Ovary (tissue), 10 donors: ENCODE results near the gene GRK3. TPM values are rescaled to one million over a fixed set of nuclear protein-coding genes. Genes with fewer than 3 reads are reported as not detected.
"Not testable (repeated sequence)": the region's sequence is repeated elsewhere in the genome, so short reads cannot be mapped to it uniquely, and the experiment has no call there.

Experiments
- DNase-seq, 5 donors: peaks; one replicate each; pipeline ENCODE4 v3.0.0-alpha.2; 2019 to 2020
- H3K27ac ChIP-seq, 2 donors: fragments of 200-600 bp; one replicate each; pipeline versions ENCODE4 v1.5.1 to v1.8.0; 2019 to 2022
- H3K27me3 ChIP-seq: fragments of 200-600 bp; one replicate; pipeline ENCODE4 v1.8.0; 2022
- H3K36me3 ChIP-seq: fragments of 200-600 bp; sonication (generic); one replicate; pipeline ENCODE4 v1.5.1; 2019
- H3K4me1 ChIP-seq: one replicate; pipeline ENCODE4 v1.8.1; 2013; ENCODE audit warnings: mild to moderate bottlenecking, moderate library complexity; ENCODE audit not compliant: insufficient read depth
- H3K4me3 ChIP-seq: fragments of 200-600 bp; sonication (generic); one replicate; pipeline ENCODE4 v1.5.1; 2017
- H3K9me3 ChIP-seq, 2 donors: fragments of 200-600 bp in 1 of 2; sonication (generic) in 1 of 2; one replicate each; pipeline versions ENCODE4 v1.5.1 to v1.8.1; 2013 to 2019; ENCODE audit warnings: mild to moderate bottlenecking in 1 of 2, moderate library complexity in 1 of 2
- EP300 ChIP-seq: sonication (generic); formaldehyde crosslinking; IDR thresholded peaks from one replicate; pipeline ENCODE4 v1.6.1; 2017; ENCODE audit warnings: antibody characterized with exemption
- POLR2A ChIP-seq: fragments of 450-650 bp; IDR thresholded peaks from one replicate; pipeline ENCODE4 v1.6.1; 2017; ENCODE audit warnings: antibody characterized with exemption, mild to moderate bottlenecking, moderate library complexity
- WGBS, 3 donors: extraction: QIAGEN DNeasy Blood & Tissue Kit in 1 of 3; methylation state at CpG; one replicate each; pipeline versions ENCODE4 v1.1.5 to v1.1.7; 2013 to 2017; 5-methylcytosine and 5-hydroxymethylcytosine counted together
- intact Hi-C, 4 donors: fragments of 100-400 bp; cut with DNase I; formaldehyde crosslinking; loops; one replicate each; pipeline versions ENCODE4 v1.11.0 to v1.15.1; 2022 to 2023
- long read RNA-seq, 3 donors: library from polyadenylated mRNA in 2 of 3; unstranded in 2 of 3; transcript quantifications; one replicate each; pipeline ENCODE4 v2.0.0 and lab custom pipeline, GENCODE V29; 2021 to 2026
- polyA plus RNA-seq, 2 donors: library from polyadenylated mRNA; stranded (reverse); fragments of 200-250 nt in 1 of 2; fragments of 350-450 nt in 1 of 2; fragmentation: Illumina TruSeq in 1 of 2; extraction: RNeasy Lipid Tissue Mini Kit (QIAGEN cat#74804) in 1 of 2; gene quantifications; one replicate each; pipeline ENCODE4 v1.2.3, GENCODE V29; 2013 to 2014
- total RNA-seq, 7 donors: library from RNA; depleted of rRNA in 2 of 7; stranded (reverse); fragments of >200 nt in 2 of 7; fragmentation: NEBNext Ultra II Directional in 3 of 7; extraction: Animal tissue kit (Norgen Biotek cat#: 25700) in 3 of 7; gene quantifications; one replicate each; pipeline versions ENCODE4 v1.1.0 to v1.2.4, GENCODE V29; 2016 to 2023
- TF ChIP-seq, protein P1 (sequence below), 3 donors: fragments of 450-650 bp in 2 of 3; fragments of 200-600 bp in 1 of 3; IDR thresholded peaks; one replicate each; pipeline versions ENCODE4 v1.5.1 to v1.8.0; 2016 to 2022; ENCODE audit warnings: antibody characterized with exemption in 3 of 3, mild to moderate bottlenecking in 1 of 3
- donor health status: DM: no; HTN: no; CAD: no; lungs with moderate emphysema.
- donor health status: DM: no; HTN: no; CAD: no.
- donor health status: Bipolar disorder and iron deficiency.
- donor health status: DM: yes; HTN: yes; CAD: no.
- donor health status: DM: no; HTN: no; CAD: no.
- donor health status: DM: yes; HTN: yes; CAD: no.

Gene GRK3
- total RNA-seq (10 to 100 TPM in 4 of 7 donors, 1 to 10 TPM in 3; 3.6 to 14.8 (median 10.5) TPM), polyA plus RNA-seq (1 to 10 TPM; 1.0 to 9.4 TPM)
- long read RNA-seq, donor 1, partial matches to known transcripts, result 4 of 11 reads
- long read RNA-seq, donor 1, other reads (novel, unspliced or antisense), result 7 of 11 reads
- long read RNA-seq, donor 2, result 0 reads
- long read RNA-seq, donor 3, full-length matches to known transcripts, result 1 of 8 reads
- long read RNA-seq, donor 3, partial matches to known transcripts, result 0 of 8 reads
- long read RNA-seq, donor 3, other reads (novel, unspliced or antisense), result 7 of 8 reads

DNA sequence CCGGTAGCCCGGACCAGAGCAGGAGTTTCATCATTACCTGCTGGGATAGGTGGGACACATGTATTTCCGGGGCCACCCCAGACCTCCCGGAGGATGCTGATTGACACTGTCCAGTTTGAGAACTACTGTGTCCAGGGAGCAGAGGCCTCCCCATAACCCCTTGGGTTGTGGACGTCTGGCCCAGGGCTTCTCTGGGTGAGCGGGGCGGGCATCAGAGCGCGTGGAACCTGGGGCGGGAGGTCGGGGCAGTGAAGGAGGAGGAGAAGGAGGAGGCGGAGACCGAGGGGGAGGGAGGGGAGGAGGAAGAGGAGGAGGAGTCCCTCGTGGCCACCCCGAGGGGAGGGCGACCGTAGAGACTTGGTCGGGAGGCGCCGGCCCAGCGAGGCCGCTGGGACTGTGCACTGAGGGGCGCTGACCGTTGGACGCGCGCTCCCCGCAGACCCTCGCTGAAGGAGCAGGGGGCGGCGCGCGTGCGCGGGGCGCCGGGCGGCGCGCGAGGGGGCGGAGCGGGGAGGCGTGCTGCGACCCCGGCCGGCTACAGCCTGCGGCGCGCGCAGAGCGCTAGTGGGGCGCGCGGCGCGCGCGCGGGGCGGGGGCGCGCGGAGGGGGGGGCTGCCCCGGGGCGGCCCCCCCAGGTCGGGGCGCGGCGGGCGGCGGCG is at the start of gene GRK3:
Gene GRK3 (plus strand): TSS at position 356 of the 659 bp plus-strand sequence. CDS start 366 bp downstream, outside the sequence.
- TF ChIP-seq, protein P1, sequence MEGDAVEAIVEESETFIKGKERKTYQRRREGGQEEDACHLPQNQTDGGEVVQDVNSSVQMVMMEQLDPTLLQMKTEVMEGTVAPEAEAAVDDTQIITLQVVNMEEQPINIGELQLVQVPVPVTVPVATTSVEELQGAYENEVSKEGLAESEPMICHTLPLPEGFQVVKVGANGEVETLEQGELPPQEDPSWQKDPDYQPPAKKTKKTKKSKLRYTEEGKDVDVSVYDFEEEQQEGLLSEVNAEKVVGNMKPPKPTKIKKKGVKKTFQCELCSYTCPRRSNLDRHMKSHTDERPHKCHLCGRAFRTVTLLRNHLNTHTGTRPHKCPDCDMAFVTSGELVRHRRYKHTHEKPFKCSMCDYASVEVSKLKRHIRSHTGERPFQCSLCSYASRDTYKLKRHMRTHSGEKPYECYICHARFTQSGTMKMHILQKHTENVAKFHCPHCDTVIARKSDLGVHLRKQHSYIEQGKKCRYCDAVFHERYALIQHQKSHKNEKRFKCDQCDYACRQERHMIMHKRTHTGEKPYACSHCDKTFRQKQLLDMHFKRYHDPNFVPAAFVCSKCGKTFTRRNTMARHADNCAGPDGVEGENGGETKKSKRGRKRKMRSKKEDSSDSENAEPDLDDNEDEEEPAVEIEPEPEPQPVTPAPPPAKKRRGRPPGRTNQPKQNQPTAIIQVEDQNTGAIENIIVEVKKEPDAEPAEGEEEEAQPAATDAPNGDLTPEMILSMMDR (IDR thresholded peaks at IDR 0.05), result no peak
- no peak for TF ChIP-seq POLR2A
- no peak for TF ChIP-seq EP300
- H3K27me3 ChIP-seq, result no peaks in the 10 kb centered on the region
- H3K27ac ChIP-seq, result peak within 1 kb of the TSS; percentile 6 to 69
- DNase-seq, result peak; percentile 70 to 77 (median 77)
- intact Hi-C loops, result no loop called here
- H3K4me3 ChIP-seq, result peak within 1 kb of the TSS; percentile 81
- no peaks in the 10 kb centered on the region for H3K36me3 ChIP-seq
- 0 to 2% (median 1%) methylated on average over 33 to 71 of the region's 73 CpGs for WGBS, 3 donors
- no peaks in the 10 kb centered on the region for H3K9me3 ChIP-seq
- peaks cover 6% of the 10 kb centered on the region for H3K4me1 ChIP-seq

DNA sequence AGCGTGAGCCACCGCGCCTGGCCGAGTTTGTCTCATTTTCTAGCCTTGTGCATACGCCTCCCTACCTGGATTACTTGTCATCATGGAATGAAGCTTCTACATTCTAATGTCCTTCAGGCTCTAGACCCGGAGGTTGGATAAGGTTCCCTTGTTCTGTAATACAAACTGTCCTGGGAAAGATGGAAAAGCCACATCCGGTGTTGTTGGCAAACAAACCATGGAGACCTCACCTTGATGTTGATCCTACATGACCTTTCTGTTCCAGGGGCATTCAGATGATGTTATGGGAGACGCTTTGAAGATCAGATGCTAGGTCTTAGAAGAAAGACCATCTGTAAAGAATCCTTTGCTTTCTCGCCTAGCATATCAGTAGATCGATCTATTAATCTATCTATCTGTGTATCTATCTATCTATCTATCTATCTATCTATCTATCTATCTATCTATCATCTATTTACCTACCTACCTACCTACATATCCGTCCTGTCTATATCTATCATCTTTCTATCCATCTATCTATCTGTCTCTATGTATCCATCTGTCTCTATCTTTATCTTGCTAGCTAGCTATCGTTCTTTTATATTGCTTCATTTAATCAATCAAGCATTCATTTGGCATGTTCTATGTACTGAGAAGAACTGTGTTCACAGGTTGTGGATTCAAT is 46.3 kb upstream of the GRK3 start:
- WGBS, 3 donors, result 89 to 95% (median 94%) methylated on average over 12 of the region's 12 CpGs
- Histone ChIP-seq H3K27me3 (no peaks in the 10 kb centered on the region), H3K4me3 (no peak overlapping the region), H3K27ac (no peak overlapping the region), H3K4me1 (no peaks in the 10 kb centered on the region), H3K9me3 (no peaks in the 10 kb centered on the region), H3K36me3 (no peaks in the 10 kb centered on the region)
- DNase-seq, result no peak
- intact Hi-C loops, result no loop called here
- no peak for TF ChIP-seq POLR2A
- TF ChIP-seq, protein P1 (IDR thresholded peaks at IDR 0.05), result no peak
- TF ChIP-seq EP300, result no peak

DNA sequence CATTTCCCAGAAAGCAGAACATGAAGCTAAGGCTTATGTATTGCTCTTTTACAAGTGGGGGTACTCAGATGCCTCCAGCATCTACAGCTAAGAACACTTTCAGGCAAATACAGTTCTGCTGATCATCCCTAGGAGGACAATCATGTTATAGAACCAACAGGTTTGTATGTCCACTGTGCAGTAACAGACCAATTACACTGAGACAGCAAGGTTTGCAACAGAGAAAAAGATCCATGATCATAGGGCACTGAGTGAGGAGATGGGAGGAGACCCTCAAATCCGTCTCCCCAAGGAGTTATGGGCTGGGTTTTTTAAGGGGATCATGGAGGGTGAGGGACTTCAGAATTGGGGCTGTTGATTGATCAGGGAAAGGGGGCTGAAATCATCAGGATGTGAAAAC is 39.1 kb upstream of the GRK3 start:
- H3K9me3 ChIP-seq, result no peaks in the 10 kb centered on the region
- intact Hi-C loops, result no loop called here
- H3K27ac ChIP-seq, result no peak overlapping the region
- H3K27me3 ChIP-seq, result no peaks in the 10 kb centered on the region
- TF ChIP-seq EP300, result no peak
- no peak for TF ChIP-seq POLR2A
- TF ChIP-seq, protein P1 (IDR thresholded peaks at IDR 0.05), result no peak
- whole genome bisulfite sequencing, 3 donors, result 67 to 95% (median 74%) methylated on average over 1 of the region's 1 CpG
- no peak overlapping the region for H3K4me3 ChIP-seq
- H3K4me1 ChIP-seq, result no peaks in the 10 kb centered on the region
- no peak for DNase-seq
- no peaks in the 10 kb centered on the region for H3K36me3 ChIP-seq

DNA sequence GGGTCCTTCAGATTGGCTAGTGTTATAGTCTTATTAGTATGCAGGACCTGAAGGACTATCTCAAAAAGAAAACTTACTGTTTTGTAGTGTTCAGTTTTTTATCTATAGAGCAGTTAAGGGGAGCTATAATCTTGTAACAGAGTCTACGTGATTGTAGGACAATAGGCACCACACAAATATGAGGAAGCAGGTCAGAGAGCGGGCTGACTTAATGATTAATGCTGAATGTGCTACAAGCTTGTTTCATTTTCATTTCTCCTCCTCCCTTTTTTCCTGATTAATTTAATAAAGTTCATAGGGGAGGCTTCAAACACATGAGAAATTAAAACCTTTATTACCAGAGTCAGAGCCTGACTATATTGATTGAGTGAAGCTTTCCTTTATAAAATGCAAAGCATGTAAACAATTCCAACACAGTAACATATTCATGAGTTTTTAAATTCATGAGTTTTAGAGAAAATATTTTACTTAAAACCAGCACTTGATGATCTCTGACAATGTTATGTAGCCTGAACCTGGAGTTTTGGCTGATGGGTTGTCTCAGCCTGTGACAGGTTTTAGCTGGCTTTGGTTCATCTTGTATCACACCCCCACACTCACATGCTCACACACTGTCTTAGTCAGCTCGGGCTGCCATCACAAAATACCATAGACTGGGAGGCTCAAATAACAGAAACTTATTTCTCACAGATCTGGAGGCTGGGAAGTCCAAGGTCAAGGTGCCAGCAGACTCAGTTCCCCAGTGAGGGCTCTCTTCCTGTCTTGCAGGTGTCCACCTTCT is 38.5 kb upstream of the GRK3 start:
- intact Hi-C loops, H3K27ac ChIP-seq, H3K9me3 ChIP-seq, H3K36me3 ChIP-seq, H3K27me3 ChIP-seq, H3K4me1 ChIP-seq, DNase-seq, H3K4me3 ChIP-seq: not testable (repeated sequence)
- 43 to 53% (median 48%) methylated on average over 3 of the region's 3 CpGs for WGBS, 3 donors

DNA sequence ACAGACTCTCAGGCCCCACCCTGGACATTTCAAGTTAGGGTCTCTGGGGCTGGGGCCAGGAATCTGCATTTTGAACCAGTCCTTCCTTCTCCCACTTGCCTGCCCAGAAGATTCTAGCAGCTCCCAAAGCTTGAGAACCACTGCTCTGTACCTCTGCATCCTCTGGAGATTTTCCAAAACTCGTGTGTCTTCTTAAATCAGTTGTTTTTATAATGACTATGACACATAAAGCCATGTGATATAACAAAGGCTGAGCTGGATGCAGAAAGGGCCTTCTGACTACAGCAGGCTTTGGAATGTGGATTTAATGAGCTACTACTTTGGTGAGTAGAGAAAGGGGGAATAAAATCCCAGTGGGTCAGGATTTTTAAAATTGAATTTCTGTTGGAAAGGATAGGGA is 37.5 kb upstream of the GRK3 start:
- DNase-seq, H3K4me1 ChIP-seq, H3K9me3 ChIP-seq, H3K27me3 ChIP-seq, H3K4me3 ChIP-seq, H3K36me3 ChIP-seq, intact Hi-C loops, H3K27ac ChIP-seq: not testable (repeated sequence)
- WGBS, 3 donors, result 9 to 14% (median 12%) methylated on average over 1 of the region's 1 CpG

DNA sequence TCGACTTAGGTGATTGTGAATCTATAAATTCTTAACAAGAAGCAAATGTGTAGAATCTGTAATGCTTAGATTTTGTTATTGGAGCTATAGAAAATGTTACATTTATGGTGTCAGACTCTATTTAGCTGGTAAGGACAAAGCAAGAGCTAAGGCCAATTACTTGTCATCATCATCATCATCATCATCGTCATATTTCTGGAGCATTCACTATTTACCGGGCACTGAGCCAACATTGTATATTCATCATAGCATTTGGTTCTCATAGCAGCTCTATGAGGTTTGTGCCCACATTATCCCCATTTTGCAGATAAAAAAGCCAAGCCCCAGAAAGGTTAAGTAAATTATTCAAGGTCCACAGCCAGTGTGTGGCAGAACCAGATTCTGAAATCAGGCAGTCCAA is 36.4 kb upstream of the GRK3 start:
- intact Hi-C loops, H3K4me3 ChIP-seq, DNase-seq, H3K27ac ChIP-seq, H3K27me3 ChIP-seq, H3K9me3 ChIP-seq, H3K4me1 ChIP-seq, H3K36me3 ChIP-seq: not testable (repeated sequence)
- 80 to 92% (median 83%) methylated on average over 3 of the region's 3 CpGs for WGBS, 3 donors

DNA sequence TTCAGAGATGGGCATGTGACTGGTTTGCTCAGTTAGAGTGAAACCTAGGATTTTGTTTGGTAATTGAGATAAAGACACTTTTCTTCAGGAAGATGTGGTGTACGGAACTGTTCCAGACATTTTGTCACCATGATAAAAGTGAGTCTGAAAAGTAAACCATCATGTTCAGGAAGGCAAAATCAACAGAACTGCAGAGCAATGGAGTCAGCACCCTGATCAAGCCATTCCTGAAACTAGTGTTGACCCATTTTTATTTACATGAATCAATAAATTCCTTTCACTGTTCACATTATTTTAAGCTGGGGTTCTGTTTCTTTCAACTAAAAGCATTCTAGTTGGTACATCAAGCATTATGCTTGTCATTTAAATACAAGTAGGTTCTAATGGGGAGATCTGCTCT is 35.4 kb upstream of the GRK3 start:
- H3K4me1 ChIP-seq, H3K27ac ChIP-seq, H3K4me3 ChIP-seq, H3K27me3 ChIP-seq, intact Hi-C loops, H3K36me3 ChIP-seq, H3K9me3 ChIP-seq, DNase-seq: not testable (repeated sequence)
- WGBS, 3 donors, result 57 to 85% (median 78%) methylated on average over 1 of the region's 1 CpG
